Gastroesophageal sphincter (tissue), 4 donors: ENCODE measurements around the gene NINL. TPM values are rescaled to one million over a fixed set of nuclear protein-coding genes. Genes with fewer than 3 reads are reported as not detected.
"Not testable (repeated sequence)": the region's sequence is repeated elsewhere in the genome, so short reads cannot be mapped to it uniquely, and the experiment has no call there.

Experiments
- ATAC-seq: fragments of 150-250 bp; one replicate; pipeline ENCODE4 v1.9.1; 2016; ENCODE audit warnings: mild to moderate bottlenecking, moderate library complexity
- H3K27ac ChIP-seq, 4 donors: fragments of 200-600 bp; sonication (generic) in 3 of 4; 1 replicate in 3 of 4; 2 replicates in 1 of 4; pipeline ENCODE4 v1.5.1; 2016 to 2019
- H3K27me3 ChIP-seq: fragments of 200-600 bp; sonication (generic); one replicate; pipeline ENCODE4 v1.5.1; 2019
- H3K36me3 ChIP-seq, 2 donors: fragments of 200-600 bp; sonication (generic); one replicate each; pipeline ENCODE4 v1.5.1; 2019; ENCODE audit warnings: control low read depth in 1 of 2
- H3K4me1 ChIP-seq, 3 donors: fragments of 200-600 bp; sonication (generic); 1 replicate in 2 of 3; 2 replicates in 1 of 3; pipeline ENCODE4 v1.5.1; 2016 to 2019; ENCODE audit warnings: control low read depth in 2 of 3
- H3K4me3 ChIP-seq, 2 donors: fragments of 200-600 bp; sonication (generic); one replicate each; pipeline ENCODE4 v1.5.1; 2019; ENCODE audit warnings: mild to moderate bottlenecking in 1 of 2, moderate library complexity in 1 of 2
- H3K9me3 ChIP-seq, 3 donors: fragments of 200-600 bp; sonication (generic); one replicate each; pipeline ENCODE4 v1.5.1; 2017 to 2019; ENCODE audit warnings: control low read depth in 2 of 3
- EP300 ChIP-seq: sonication (generic); formaldehyde crosslinking; IDR thresholded peaks from one replicate; pipeline ENCODE4 v1.6.1; 2017; ENCODE audit warnings: antibody characterized with exemption, mild to moderate bottlenecking
- POLR2A ChIP-seq, 2 donors: fragments of 450-650 bp; IDR thresholded peaks; one replicate each; pipeline ENCODE4 v1.6.1; 2017; ENCODE audit warnings: antibody characterized with exemption in 2 of 2, mild to moderate bottlenecking in 2 of 2, moderate library complexity in 1 of 2
- POLR2AphosphoS5 ChIP-seq: sonication (generic); formaldehyde crosslinking; IDR thresholded peaks from one replicate; pipeline ENCODE4 v1.6.1; 2017; ENCODE audit warnings: antibody characterized with exemption
- WGBS, 2 donors: methylation state at CpG; one replicate each; pipeline ENCODE4 v1.1.5; 2018; ENCODE audit warnings: low coverage in 1 of 2; 5-methylcytosine and 5-hydroxymethylcytosine counted together
- total RNA-seq, 4 donors: library from RNA; depleted of rRNA; stranded (reverse); fragments of >200 nt; gene quantifications; one replicate each; pipeline ENCODE4 v1.1.0, GENCODE V29; 2016
- TF ChIP-seq, protein P1 (sequence below), 4 experiments: fragments of 200-600 bp in 2 of 4; fragments of 450-650 bp in 2 of 4; sonication (generic) in 1 of 4; IDR thresholded peaks; one replicate each; pipeline ENCODE4 v1.5.1; 2017 to 2019; ENCODE audit warnings: antibody characterized with exemption in 4 of 4, mild to moderate bottlenecking in 2 of 4, moderate library complexity in 2 of 4

NINL gene
- total RNA-seq, result 1 to 10 TPM; 4.2 to 7.5 (median 5.8) TPM

DNA sequence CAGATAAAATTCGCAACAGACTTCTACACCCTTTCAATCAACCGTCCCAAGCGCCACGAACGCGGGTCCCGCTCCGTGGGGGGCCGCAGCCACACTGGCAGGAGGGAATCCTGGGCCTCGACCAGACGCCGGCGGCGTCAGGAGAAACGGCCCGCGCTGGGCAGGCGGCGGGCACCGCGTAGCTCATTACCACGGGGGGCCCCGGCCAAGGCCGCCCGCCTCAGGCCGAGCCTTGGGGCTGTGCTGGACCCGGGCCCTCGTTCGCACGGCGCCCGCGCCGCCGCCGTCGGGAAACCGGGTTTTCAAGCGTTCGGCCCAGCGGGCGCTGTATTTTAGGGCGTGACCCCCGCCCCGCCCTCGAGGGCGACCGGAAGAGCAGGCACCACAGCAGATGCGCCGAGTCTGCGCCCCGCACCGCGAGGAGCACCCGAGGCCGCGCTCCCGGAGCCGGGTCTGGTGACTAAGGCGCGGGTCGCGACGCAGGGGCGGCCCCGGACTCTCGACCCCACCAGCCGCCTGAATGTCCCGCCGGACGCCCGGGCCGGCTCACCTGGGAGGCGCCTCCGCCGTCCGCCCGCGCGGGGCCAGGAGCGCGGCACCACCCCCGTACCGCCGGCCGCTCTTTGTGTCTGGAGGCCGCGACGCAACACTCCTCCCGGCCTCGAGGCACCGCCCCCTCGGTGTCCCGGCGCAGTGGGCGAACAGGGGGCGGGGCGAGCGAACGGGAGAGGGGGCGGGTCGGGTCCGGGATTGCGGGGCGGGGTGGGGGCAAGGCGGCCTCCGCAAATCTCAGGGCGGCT lies at the start of gene NINL:
TSS of gene NINL (minus strand) at position 627 of the 800 bp plus-strand sequence. CDS start 58,944 bp downstream, outside the sequence.
- ATAC-seq, result peak; percentile 90

DNA sequence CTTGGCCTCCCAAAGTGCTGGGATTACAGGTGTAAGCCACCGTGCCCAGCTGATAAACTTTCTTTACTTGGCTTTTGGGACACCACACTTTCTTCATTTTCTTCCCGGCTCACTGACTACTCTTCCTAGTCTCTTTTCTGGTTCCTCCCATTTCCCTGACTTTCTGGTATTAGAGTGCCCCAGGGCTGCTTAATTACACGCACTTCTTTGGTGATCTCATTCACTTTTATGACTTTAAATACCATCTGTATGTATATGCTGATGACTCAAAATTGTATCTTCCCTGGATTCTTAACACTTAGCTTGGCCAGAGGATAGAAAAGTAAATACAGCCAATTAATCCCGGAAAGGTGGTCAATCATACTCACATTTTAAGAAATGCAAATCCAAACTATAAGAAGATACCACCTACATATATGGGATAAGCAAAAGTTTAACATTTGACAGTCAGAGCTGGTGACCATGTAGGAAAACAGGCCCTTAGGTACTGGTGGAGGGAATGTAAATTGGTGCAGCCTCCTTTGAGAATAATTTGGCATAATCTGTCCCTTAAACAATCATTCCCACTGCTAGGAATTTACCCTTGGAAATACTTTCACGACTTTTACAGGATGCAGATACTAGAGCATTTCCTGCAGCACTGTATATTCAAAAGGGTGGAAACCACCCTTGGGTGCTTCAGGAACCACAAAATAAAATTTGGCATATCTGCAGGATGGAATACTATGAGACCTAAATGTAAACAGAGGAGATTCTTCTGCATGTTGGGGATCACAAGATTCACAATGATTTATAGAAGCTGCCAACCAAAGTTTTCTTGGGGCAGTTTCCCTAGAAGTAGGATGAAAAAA lies 47.8 kb upstream of the NINL start:
- H3K36me3 ChIP-seq, result peaks cover 0 to 32% of the 10 kb centered on the region in 2 donors
- H3K4me3 ChIP-seq, result no peak overlapping the region
- TF ChIP-seq POLR2AphosphoS5 (no peak), EP300 (no peak), POLR2A (IDR thresholded peaks at IDR 0.05) (no peak)
- TF ChIP-seq, protein P1, sequence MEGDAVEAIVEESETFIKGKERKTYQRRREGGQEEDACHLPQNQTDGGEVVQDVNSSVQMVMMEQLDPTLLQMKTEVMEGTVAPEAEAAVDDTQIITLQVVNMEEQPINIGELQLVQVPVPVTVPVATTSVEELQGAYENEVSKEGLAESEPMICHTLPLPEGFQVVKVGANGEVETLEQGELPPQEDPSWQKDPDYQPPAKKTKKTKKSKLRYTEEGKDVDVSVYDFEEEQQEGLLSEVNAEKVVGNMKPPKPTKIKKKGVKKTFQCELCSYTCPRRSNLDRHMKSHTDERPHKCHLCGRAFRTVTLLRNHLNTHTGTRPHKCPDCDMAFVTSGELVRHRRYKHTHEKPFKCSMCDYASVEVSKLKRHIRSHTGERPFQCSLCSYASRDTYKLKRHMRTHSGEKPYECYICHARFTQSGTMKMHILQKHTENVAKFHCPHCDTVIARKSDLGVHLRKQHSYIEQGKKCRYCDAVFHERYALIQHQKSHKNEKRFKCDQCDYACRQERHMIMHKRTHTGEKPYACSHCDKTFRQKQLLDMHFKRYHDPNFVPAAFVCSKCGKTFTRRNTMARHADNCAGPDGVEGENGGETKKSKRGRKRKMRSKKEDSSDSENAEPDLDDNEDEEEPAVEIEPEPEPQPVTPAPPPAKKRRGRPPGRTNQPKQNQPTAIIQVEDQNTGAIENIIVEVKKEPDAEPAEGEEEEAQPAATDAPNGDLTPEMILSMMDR (IDR thresholded peaks at IDR 0.05), result no peak
- 77 to 90% methylated on average over 5 of the region's 5 CpGs for WGBS, 2 donors
- no peak for ATAC-seq
- H3K4me1 ChIP-seq, result no peaks in the 10 kb centered on the region
- no peaks in the 10 kb centered on the region for H3K9me3 ChIP-seq
- H3K27me3 ChIP-seq, result no peaks in the 10 kb centered on the region
- no peak overlapping the region for H3K27ac ChIP-seq

More for the DNA sequence above, at the start of gene NINL:
- peak within 1 kb of the TSS in 3 of 4 donors; percentile 75 to 83 (median 75) for H3K27ac ChIP-seq
- TF ChIP-seq, protein P1 (IDR thresholded peaks at IDR 0.05), result no peak
- TF ChIP-seq POLR2A (IDR thresholded peaks at IDR 0.05) (peak; percentile 23 to 52), POLR2AphosphoS5 (peak; percentile 42)
- no peaks in the 10 kb centered on the region for H3K27me3 ChIP-seq
- H3K4me3 ChIP-seq, result peak within 1 kb of the TSS; percentile 60 to 75
- 0% methylated on average over 1 to 15 of the region's 108 CpGs for WGBS, 2 donors
- H3K9me3 ChIP-seq, result no peaks in the 10 kb centered on the region
- H3K36me3 ChIP-seq, result no peaks in the 10 kb centered on the region
- H3K4me1 ChIP-seq, result peaks cover 0 to 21% (median 5%) of the 10 kb centered on the region in 3 donors

DNA sequence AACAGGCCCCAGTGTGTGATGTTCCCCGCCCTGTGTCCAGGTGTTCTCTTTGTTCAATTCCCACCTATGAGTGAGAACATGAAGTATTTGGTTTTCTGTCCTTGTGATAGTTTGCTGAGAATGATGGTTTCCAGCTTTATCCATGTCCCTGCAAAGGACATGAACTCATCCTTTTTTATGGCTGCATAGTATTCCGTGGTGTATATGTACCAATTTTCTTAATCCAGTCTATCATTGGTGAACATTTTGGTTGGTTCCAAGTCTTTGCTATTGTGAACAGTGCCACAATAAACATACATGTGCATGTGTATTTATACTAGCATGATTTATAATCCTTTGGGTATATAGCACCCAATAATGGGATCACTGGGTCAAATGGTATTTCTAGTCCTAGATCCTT lies 45.3 kb upstream of the NINL start:
- WGBS, 2 donors, result 96 to 100% methylated on average over 2 of the region's 2 CpGs
- ATAC-seq, H3K4me1 ChIP-seq, H3K4me3 ChIP-seq, H3K27me3 ChIP-seq, H3K9me3 ChIP-seq, H3K27ac ChIP-seq: not testable (repeated sequence)
- H3K36me3 ChIP-seq, result peaks cover 0 to 16% of the 10 kb centered on the region in 2 donors

DNA sequence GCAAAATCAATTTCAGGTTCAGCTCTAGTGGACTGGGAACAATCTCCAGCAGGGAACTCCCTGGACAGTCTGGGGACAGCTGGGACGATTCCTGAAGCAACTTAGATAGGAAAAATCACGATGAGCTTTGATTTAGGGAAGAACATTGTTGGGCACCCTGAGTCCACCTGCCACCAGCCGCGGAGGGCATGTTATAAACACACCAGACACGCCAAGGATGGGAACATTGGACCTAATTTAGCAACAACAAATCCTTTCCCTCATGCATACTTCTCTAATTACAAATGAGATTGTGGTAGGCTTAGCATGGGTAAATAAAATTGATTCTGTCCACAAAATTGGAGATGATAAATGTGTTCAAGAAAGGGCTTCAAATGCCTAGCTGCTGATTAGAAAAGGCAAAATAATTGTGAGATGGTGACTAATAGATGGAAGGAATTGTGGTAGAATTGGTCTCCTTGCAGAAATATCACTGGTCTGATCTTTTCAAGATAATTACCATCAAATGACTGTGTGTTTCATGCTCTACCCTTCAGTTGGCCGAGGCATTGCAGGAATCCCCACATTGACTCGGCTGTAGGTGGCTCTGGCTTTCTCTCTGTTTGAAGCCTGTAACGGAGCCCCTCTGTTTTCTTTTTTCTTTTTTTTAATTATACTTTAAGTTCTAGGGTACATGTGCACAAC lies 44.6 kb upstream of the NINL start:
- Histone ChIP-seq H3K9me3 (no peaks in the 10 kb centered on the region), H3K27me3 (no peaks in the 10 kb centered on the region), H3K4me3 (no peak overlapping the region), H3K36me3 (peaks cover 0 to 9% of the 10 kb centered on the region in 2 donors), H3K27ac (no peak overlapping the region), H3K4me1 (peaks cover 0 to 1% (median 0%) of the 10 kb centered on the region in 3 donors)
- WGBS, 2 donors, result 85 to 93% methylated on average over 6 to 7 of the region's 8 CpGs
- TF ChIP-seq EP300 (no peak), POLR2AphosphoS5 (no peak), POLR2A (IDR thresholded peaks at IDR 0.05) (no peak)
- TF ChIP-seq, protein P1 (IDR thresholded peaks at IDR 0.05), result no peak
- ATAC-seq, result no peak

DNA sequence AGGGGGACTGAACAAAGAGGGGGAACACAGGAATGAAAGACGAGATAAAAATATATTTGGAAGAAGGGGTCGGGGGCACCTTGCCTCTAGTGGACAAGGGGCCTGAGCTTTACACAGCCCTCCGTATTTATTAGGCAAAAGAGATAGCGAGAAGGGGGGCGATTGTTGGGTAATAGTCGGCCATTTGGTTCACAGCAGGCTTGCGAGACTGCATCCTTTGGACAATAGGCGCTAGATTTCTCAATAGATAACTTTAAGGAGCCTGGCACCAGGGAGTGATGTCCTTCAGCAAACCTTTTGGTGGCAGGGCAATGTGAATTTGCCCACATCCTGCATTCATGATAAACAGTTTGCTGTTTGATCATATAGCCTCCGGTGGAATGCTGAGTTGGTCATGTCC lies 41.4 kb upstream of the NINL start:
- H3K4me1 ChIP-seq, result peaks cover 0 to 26% (median 0%) of the 10 kb centered on the region in 3 donors
- H3K27me3 ChIP-seq, result no peaks in the 10 kb centered on the region
- H3K27ac ChIP-seq, result no peak overlapping the region
- no peak overlapping the region for H3K4me3 ChIP-seq
- no peak for ATAC-seq
- TF ChIP-seq, protein P1 (IDR thresholded peaks at IDR 0.05), result no peak
- TF ChIP-seq EP300 (no peak), POLR2AphosphoS5 (no peak), POLR2A (IDR thresholded peaks at IDR 0.05) (no peak)
- no peaks in the 10 kb centered on the region for H3K9me3 ChIP-seq
- 69 to 78% methylated on average over 6 to 8 of the region's 9 CpGs for WGBS, 2 donors
- H3K36me3 ChIP-seq, result no peaks in the 10 kb centered on the region
